ENCODE data around the gene MXRA7.

MXRA7 gene

DNA sequence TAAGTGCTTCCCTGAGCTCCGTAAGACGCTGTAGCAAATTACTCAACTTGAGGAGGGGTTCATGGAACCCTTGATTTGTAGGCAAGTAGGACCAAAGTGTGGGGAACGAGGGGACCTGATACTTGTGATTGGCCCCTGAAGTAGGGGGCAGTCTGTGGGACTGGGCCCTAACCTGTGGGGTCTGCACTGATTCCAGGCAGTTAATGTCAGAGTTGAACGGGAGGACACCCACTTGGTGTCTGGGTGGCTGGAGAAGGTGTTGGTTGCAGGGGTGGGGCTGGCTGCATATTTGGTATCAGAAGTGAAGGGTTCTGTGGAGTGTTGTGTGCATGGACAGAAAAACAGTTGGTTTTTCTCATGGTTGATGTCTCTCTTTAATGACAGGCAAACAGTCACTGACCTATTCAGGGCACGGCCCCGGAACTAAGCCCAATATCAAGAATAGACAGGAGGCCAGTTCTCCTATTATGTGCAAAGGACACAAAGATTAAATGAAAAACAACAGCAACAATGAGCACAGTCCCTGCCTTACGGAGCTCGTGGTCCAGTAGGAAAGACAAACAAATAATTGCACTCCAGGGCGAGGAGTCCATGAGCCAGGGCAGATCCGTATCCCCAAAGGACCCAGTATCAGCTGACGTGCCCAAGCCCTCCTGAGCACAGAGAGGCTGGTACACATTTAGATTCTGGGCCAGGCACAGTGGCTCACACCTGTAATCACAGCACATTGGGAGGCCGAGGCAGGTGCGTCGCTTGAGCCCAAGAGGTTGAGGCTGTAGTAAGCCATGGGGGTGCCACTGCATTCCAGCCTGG, 19.2 kb downstream of the MXRA7 start:
- no peak for DNase-seq

DNA sequence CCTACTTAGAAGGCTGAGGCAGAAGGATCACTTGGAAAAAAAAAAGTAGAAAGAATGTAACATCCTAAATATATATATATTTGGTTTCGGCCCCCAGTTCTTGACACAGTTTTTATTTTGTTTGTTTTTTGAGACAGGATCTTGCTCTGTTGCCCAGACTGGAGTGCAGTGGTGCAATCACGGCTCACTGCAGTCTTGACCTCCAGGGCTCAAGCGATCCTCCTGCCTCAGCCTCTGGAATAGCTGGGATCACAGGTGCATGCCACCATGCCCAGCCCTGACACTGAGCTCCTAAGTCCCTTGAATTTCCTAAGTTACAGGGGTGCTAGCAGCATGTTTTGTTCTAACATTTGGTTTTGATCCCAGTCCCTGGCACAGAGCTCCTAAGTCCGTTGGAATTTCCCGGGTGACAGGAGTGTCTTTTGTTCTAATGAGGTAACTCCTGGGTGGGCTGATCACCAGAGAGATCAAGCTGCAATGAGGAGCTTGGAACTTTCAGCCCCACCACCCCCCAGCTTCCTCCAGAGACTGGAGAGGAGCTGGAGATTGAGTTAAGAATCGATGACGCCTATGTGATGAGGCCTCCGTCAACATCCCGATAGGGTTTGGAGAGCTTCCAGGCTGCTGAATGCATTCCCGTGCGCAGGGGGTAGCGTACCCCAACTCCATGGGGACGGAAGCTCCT, 20.0 kb downstream of the MXRA7 start:
- no peak for DNase-seq

GRCh38 chr17:76689859-76690258, 20.9 kb downstream of the MXRA7 start:
- DNase-seq, result no peak

GRCh38 chr17:76688165-76688622, 22.6 kb downstream of the MXRA7 start:
- no peak for DNase-seq

DNA sequence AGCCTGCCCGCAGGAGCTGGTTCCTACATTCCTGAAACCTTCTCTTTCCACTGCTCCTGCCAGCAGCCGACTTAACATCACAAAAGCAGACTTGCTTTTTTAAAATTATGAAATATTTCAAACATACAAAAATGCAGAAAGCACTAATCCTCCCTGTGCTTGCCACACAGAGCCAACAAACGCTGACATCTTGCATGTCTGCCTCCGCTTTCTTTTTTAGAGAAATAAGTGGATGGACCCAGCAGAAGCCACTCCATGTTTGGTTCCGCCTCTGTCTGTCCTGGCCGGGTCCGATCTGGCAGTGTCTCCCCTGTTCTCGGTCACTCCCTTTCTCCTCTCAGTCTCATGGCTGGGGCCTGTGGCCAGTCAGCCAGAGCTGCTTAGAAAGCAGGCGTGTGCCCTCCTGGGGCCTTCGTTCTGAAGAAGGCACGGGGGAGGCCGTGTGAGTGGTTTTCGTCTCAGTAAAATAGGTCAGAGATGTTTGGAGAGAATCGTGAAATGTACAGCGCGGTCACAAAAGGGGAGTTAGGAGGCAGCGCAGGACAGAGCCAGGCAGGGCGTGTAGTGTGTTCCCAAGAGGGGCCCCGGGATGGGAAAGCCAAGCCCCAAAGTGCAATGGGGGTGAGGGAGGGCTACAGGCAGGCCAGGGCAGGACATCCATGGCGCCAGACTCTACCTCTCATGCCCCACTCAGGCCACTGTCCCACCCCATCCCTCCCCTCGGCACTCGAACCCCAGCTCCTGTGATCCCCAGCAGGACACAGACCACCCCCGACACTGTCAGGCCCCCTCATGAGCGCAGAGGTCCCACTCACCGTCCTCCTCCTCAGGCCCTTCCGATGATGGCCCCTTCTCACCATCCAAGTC, 23.2 kb downstream of the MXRA7 start:
- DNase-seq, result no peak

DNA sequence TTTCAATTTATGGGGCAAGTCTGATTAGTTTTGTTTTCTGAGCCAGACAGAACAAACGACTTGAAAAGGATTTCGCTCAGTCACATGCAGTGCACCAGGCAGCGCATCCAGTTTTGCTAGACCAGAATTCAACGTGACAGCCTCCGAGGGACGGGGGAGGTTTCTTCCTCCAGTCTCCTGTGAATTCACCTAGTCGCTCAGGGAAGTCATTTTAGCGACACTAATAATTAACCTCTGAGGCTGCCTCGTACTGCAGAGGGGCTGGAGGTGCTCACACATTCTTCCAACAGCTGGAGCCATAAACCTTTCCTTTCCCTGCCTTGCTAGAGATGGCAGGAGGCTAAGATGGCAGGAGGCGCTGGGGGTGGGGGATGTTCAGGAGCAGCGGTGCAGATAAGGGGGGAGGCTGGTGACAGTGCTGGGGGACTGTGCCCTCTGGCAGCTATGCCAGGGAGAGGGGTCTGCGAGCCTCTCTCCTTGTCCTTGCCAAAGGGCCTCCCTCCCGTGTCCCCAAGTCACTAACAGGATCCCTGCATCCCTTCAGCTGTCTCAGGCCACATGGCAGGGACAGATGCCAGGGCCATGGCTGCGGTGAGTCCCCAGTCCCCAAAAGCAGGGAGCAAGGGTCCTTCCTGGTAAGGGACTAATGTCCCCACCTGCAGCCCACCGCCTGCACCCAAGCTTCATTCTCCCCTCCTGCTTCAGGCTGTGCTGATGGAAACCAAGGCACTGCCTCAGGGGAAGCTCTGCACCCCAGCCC, 24.0 kb downstream of the MXRA7 start:
- no peak for DNase-seq

DNA sequence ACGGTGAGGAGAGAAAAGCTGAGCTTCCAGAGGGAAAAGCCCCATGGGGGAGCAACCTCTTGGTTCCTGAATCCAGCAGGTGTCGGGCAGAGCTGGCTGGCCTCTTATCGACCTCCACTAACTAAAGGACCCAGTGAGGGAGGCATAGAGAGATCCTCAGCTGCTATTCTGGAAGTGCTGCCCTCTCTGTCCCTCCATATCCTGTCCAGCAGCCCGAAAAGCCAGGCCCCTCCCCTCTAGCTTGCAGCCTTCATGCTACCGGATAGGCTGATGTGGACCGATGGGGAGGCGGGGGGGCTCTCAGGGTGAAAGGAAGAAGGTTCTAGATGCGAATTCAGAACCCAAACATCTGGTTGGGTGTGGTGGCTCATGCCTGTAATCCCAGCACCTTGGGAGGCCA, 24.9 kb downstream of the MXRA7 start:
- no peak for DNase-seq

DNA sequence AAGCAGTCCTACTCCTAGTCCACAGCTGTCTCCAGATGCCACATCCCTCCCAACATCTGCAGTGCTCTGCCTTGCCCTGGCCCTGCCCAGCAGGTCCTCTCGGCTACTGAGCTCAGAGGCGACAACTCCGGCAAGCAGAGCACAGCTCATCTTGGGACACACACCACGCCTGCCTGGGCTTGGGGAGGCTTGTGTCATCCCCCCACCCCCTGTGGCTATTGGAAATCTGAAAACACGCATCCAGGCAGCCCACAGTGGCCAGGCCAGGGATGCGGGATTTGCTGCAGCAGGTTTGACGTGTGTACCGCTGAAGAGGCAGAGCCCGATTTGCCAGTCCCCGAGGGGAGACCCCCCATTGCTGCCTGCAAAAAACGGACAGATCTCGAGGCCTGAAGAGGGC, 25.4 kb downstream of the MXRA7 start:
- no peak for DNase-seq

DNA sequence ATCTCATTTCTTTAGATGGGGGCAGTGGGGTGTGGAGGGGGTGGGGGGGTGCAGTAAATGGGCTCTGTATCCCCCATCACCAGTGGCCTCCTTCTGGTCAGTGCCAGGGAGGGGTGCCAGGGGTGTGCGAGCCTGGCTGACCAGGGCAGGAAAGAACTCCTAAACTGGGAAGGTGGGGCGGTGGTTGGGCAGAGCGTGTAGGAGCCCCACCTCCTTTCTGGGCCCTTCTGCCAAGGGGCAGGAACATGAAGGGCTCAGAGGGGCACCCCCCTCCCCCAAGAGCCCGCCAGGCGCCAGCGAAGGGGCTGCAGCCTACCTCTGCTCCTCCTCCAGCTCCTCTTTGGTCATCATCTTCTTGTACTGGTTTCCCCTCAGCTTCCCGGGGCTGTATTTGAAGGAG, 26.0 kb downstream of the MXRA7 start:
- no peak for DNase-seq

DNA sequence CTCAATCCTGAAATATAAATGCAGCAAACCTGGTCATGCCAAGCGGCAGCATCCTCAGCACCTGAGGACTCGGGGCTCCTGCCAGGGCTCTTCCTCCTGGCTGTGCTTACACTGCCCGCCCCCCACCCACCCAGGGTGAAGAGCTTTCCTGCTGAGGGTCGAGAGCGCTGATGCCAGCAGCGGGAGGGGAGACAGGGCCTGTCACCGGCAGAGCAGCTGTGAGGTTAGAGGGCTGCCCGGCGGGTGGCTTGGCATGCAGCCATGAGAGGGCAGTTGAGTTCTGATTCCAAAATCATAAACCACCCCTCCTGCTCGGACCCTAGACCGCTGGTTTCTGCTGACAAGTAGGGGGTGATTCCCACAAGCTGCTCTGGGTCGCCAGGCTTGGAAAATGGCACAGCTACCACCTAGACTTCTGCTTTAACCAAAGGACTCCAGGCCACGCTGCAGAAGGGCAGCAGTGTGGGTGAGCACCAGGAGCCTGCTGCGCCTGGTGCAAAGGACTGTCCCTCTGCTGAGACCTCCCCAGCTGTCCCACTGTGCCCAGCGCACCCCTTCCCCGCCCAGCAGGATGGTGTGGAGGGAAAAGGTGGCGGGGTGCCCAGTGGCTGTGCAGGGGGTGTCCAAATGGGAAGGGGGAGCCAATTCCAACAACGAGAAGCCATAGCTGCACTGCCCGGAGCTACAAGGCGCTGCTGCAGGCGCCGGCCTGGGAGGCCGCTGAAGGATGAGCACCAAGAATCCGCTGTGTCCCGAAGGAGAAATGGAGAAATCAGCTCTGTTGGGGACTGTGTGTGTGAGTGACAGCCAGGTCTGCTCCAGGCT, 26.6 kb downstream of the MXRA7 start:
- no peak for DNase-seq

- no peak for DNase-seq
These were observed 27.6 kb downstream of the MXRA7 start for GRCh38 chr17:76683011-76683755.

DNA sequence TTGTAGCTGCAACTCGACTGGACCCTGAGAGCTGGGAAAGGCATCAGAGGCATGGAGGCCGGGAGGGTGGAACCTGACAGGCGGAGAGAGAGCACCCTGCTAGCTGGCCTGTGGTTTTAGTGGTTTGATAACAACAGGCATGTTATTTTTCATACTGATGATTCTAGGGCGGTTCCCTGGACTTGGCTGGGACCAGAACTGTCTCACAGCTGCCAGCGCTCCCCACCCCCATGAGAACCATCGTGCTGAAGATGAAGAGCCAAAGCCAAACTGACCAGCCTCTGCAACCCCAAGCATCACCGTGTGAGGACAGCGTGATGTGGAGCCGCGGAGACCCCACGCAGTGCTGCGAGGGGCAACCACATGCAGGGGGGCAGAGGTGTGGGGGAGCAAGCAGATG, 28.5 kb downstream of the MXRA7 start:
- no peak for DNase-seq

DNA sequence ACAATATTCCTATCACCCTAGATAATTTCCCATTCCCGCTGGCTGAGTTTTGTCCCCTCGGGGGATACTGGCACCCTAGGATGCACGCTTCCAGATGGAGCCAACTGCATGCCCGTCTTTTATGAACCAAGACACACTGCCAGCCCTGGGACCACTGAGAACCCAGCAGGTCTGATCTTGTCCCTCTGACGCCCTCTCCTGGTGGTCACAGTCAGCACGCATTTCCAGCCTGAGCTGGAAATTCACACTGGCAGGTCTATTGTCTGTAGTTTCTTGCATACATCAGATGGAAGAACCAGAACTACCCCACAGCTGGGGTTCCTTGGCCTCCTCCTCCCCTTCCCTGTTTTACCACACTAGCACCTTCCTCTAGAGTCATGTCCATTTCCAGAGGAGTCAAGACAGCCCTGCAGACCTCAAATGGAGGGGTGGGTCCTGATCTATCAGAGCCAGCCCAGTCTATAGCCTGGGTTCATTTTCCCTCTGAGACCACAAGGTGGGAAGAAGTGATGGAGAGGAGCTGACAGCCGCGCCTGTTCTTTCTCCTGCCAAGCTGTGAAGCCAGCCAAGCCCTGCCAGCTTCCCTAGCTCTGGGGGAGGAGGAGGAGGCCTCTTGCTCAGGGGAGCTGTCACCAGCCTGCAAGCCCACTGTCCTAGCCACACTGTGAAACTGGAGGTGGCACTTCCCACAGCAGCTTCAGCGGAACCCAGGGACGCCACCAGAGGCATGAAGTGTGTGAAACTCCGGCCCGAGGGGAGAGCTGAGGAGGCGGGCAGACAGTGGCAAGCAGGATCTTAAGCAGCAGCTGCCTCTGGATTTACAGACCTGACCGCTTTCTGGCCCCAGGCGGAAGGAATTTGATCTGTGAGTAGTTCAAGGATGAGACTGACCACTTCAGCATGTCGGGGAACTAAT, 29.3 kb downstream of the MXRA7 start:
- peak; percentile 47 for DNase-seq

GRCh38 chr17:76679239-76679638, 31.5 kb downstream of the MXRA7 start:
- no peak for DNase-seq

GRCh38 chr17:76678330-76678729, 32.4 kb downstream of the MXRA7 start:
- no peak for DNase-seq

GRCh38 chr17:76677406-76677805, 33.4 kb downstream of the MXRA7 start:
- DNase-seq, result no peak

- no peak for DNase-seq
These were observed 34.1 kb downstream of the MXRA7 start for GRCh38 chr17:76676629-76677028.

- DNase-seq, result no peak
These were observed 35.1 kb downstream of the MXRA7 start for GRCh38 chr17:76675648-76676047.

- DNase-seq, result no peak
These were observed 36.2 kb downstream of the MXRA7 start for GRCh38 chr17:76674600-76674999.

DNA sequence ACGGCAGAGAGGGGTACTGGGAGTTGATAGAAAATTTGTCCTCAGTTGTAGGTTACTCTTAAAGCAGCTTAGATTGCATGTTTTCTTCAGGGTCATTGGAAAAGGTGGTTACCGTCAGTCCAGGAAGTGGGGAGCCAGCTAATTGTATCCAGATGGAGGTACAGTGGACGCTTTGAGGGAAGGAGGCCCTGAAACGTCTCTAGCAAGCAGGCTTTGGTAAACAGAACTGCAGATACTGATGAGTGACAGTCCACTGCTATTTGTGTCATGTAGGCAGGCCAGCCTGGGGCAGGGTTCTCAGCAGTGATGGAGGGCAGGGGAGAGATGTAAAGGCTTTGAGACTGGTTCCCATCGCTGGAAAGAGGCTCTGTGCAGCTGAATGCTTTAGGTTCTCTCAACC, 37.0 kb downstream of the MXRA7 start:
- no peak for DNase-seq

All from activated CD4-positive, alpha-beta T cell treated with anti-CD3 and anti-CD28 coated beads for 1 hour (primary cell).